H1 (cell line): Measurements from ENCODE around the gene PIP5K1C. TPM values are rescaled to one million over a fixed set of nuclear protein-coding genes. Genes with fewer than 3 reads are reported as not detected.

Experiments
- CTCF ChIA-PET: fragments of 300-600 bp; sonication (Branson Sonifier 250); formaldehyde crosslinking; loops from one replicate; lab custom pipeline; 2021; ENCODE audit not compliant: partially characterized antibody; lab: Charles Lee
- POLR2A ChIA-PET: fragments of 300-600 bp; sonication (Branson Sonifier 250); formaldehyde crosslinking; loops from one replicate; lab custom pipeline; 2021; ENCODE audit warnings: inconsistent platforms; ENCODE audit not compliant: partially characterized antibody; lab: Charles Lee
- DNase-seq, 2 experiments: peaks; one replicate each; pipeline versions ENCODE4 v3.0.0 to v3.0.0-alpha.2; 2010 to 2022; ENCODE audit warnings: low spot score in 2 of 2, low read depth in 1 of 2, mixed read lengths in 1 of 2
- FAIRE-seq: peaks from 2 replicates; lab custom pipeline; 2011; peaks lifted over from hg19 to GRCh38; lab: Jason Lieb, UNC
- H2AFZ ChIP-seq: 2 replicates; pipeline ENCODE4 v1.8.1; 2012; ENCODE audit warnings: low read length, inconsistent platforms
- H2AK5ac ChIP-seq: 2 replicates; pipeline ENCODE4 v1.6.1; 2013; ENCODE audit warnings: low read depth, low read length
- H2BK120ac ChIP-seq: replicated peaks from 2 replicates; pipeline ENCODE3; 2013; ENCODE audit warnings: low read depth, low read length, inconsistent platforms
- H2BK12ac ChIP-seq: 2 replicates; pipeline ENCODE4 v1.6.1; 2013; ENCODE audit warnings: low read depth, low read length
- H2BK15ac ChIP-seq: 2 replicates; pipeline ENCODE4 v1.6.1; 2013; ENCODE audit warnings: low read length
- H2BK20ac ChIP-seq: 2 replicates; pipeline ENCODE4 v1.6.1; 2013; ENCODE audit warnings: low read length
- H2BK5ac ChIP-seq: 2 replicates; pipeline ENCODE4 v1.6.1; 2013; ENCODE audit warnings: low read depth, low read length
- H3K14ac ChIP-seq: 2 replicates; pipeline ENCODE4 v1.6.1; 2013; ENCODE audit warnings: inconsistent platforms; ENCODE audit not compliant: insufficient read length
- H3K18ac ChIP-seq: 2 replicates; pipeline ENCODE4 v1.6.1; 2013; ENCODE audit warnings: low read length; ENCODE audit errors: extremely low read depth
- H3K23ac ChIP-seq: 2 replicates; pipeline ENCODE4 v1.6.1; 2013; ENCODE audit warnings: inconsistent platforms; ENCODE audit not compliant: insufficient read length
- H3K23me2 ChIP-seq: 2 replicates; pipeline ENCODE4 v1.6.1; 2013; ENCODE audit warnings: low read depth, low read length
- H3K27ac ChIP-seq: 2 replicates; pipeline ENCODE4 v1.6.1; 2011; ENCODE audit warnings: low read depth, low read length, inconsistent platforms
- H3K27me3 ChIP-seq, 4 experiments: replicated peaks in 1 of 4; 1 replicate in 1 of 4; 2 replicates in 3 of 4; pipeline versions ENCODE4 v1.6.1 to v1.8.1; 2011 to 2013; ENCODE audit warnings: low read length in 3 of 4, mild to moderate bottlenecking in 3 of 4, inconsistent platforms in 2 of 4, mixed read lengths in 2 of 4, moderate library complexity in 1 of 4; ENCODE audit not compliant: control insufficient read depth in 3 of 4, insufficient read depth in 3 of 4; ENCODE audit errors: extremely low read depth in 1 of 4
- H3K36me3 ChIP-seq, 4 experiments: 2 replicates each; pipeline versions ENCODE4 v1.6.1 to v1.8.1; 2011 to 2013; ENCODE audit warnings: mild to moderate bottlenecking in 4 of 4, low read length in 3 of 4, moderate library complexity in 2 of 4, control low read depth in 1 of 4, inconsistent platforms in 1 of 4; ENCODE audit not compliant: insufficient read depth in 4 of 4, control insufficient read depth in 2 of 4
- H3K4ac ChIP-seq: replicated peaks from 2 replicates; pipeline ENCODE3; 2013; ENCODE audit warnings: low read length, low read depth, mixed read lengths, inconsistent platforms; ENCODE audit not compliant: insufficient read length
- H3K4me1 ChIP-seq, 4 experiments: replicated peaks in 1 of 4; 1 replicate in 1 of 4; 2 replicates in 3 of 4; pipeline versions ENCODE4 v1.6.1 to v1.8.1; 2011 to 2013; ENCODE audit warnings: low read length in 3 of 4, inconsistent platforms in 2 of 4, mixed read lengths in 1 of 4; ENCODE audit not compliant: insufficient read depth in 4 of 4, control insufficient read depth in 3 of 4
- H3K4me2 ChIP-seq, 2 experiments: 2 replicates each; pipeline versions ENCODE4 v1.6.1 to v1.8.1; 2011 to 2013; ENCODE audit warnings: low read depth in 2 of 2, low read length in 2 of 2, control low read depth in 1 of 2, inconsistent platforms in 1 of 2, mild to moderate bottlenecking in 1 of 2; ENCODE audit not compliant: insufficient read depth in 1 of 2
- H3K4me3 ChIP-seq, 4 experiments: fragments of 200-600, 300-600 bp in 1 of 4; sonication (generic), shearing (Covaris generic), sonication (Bioruptor Twin) in 1 of 4; 2 replicates each; pipeline versions ENCODE4 v1.5.1 to v1.8.1; 2011 to 2016; ENCODE audit warnings: low read length in 4 of 4, low read depth in 3 of 4, control low read depth in 2 of 4, inconsistent platforms in 2 of 4, mild to moderate bottlenecking in 2 of 4, mixed read lengths in 1 of 4, moderate library complexity in 1 of 4; ENCODE audit not compliant: insufficient read depth in 2 of 4; ENCODE audit errors: extremely low read depth in 1 of 4
- H3K56ac ChIP-seq: replicated peaks from 2 replicates; pipeline ENCODE3; 2013; ENCODE audit warnings: low read depth, mild to moderate bottlenecking, mixed read lengths, low read length, inconsistent platforms; ENCODE audit not compliant: insufficient read length
- H3K79me1 ChIP-seq: 2 replicates; pipeline ENCODE4 v1.6.1; 2013; ENCODE audit warnings: low read depth, low read length, control low read depth
- H3K79me2 ChIP-seq, 2 experiments: 2 replicates each; pipeline versions ENCODE4 v1.6.1 to v1.8.1; 2012 to 2013; ENCODE audit warnings: low read length in 2 of 2, mild to moderate bottlenecking in 2 of 2, inconsistent platforms in 1 of 2; ENCODE audit not compliant: insufficient read depth in 2 of 2, control insufficient read depth in 1 of 2
- H3K9ac ChIP-seq, 4 experiments: replicated peaks in 1 of 4; 1 replicate in 1 of 4; 2 replicates in 3 of 4; pipeline versions ENCODE4 v1.6.1 to v1.8.1; 2011 to 2013; ENCODE audit warnings: low read depth in 3 of 4, low read length in 3 of 4, control low read depth in 2 of 4, mild to moderate bottlenecking in 2 of 4, moderate library complexity in 2 of 4, inconsistent platforms in 1 of 4; ENCODE audit errors: extremely low read depth in 1 of 4
- H3K9me3 ChIP-seq, 2 experiments: 2 replicates each; pipeline versions ENCODE4 v1.6.1 to v1.8.1; 2012 to 2013; ENCODE audit warnings: mild to moderate bottlenecking in 2 of 2, moderate library complexity in 2 of 2, control low read depth in 1 of 2, inconsistent platforms in 1 of 2, low read depth in 1 of 2, low read length in 1 of 2, mixed read lengths in 1 of 2; ENCODE audit not compliant: insufficient read depth in 2 of 2
- H4K20me1 ChIP-seq, 2 experiments: replicated peaks in 1 of 2; 2 replicates each; pipeline versions ENCODE3 to v1.8.1; 2011 to 2013; ENCODE audit warnings: inconsistent platforms in 2 of 2, low read length in 2 of 2, mild to moderate bottlenecking in 1 of 2; ENCODE audit not compliant: insufficient read depth in 2 of 2, control insufficient read depth in 1 of 2
- H4K5ac ChIP-seq: 2 replicates; pipeline ENCODE4 v1.6.1; 2013; ENCODE audit warnings: low read length, low read depth, mixed read lengths, inconsistent platforms; ENCODE audit not compliant: insufficient read length
- H4K8ac ChIP-seq: 2 replicates; pipeline ENCODE4 v1.8.0; 2013; ENCODE audit warnings: mild to moderate bottlenecking, moderate library complexity, low read length, inconsistent platforms; ENCODE audit not compliant: insufficient read depth; ENCODE audit errors: extremely low read depth
- H4K91ac ChIP-seq: replicated peaks from 2 replicates; pipeline ENCODE3; 2013; ENCODE audit warnings: low read length, mixed read lengths, inconsistent platforms; ENCODE audit not compliant: insufficient read length
- BACH1 ChIP-seq: IDR thresholded peaks from 2 replicates; pipeline ENCODE4 v1.6.1; 2012; ENCODE audit warnings: low read length, improper control_type of control experiment
- CBX5 ChIP-seq: fragments of 300-800, 300-1000 bp; sonication (generic); IDR thresholded peaks from 2 replicates; pipeline ENCODE4 v1.7.1; 2016; ENCODE audit warnings: antibody characterized with exemption, low read length, low read depth
- CTCF ChIP-seq, 3 experiments: IDR thresholded peaks; 1 replicate in 2 of 3; 2 replicates in 1 of 3; pipeline versions ENCODE4 v1.5.1 to v1.6.1; 2011; ENCODE audit warnings: low read length in 3 of 3, mild to moderate bottlenecking in 3 of 3, inconsistent platforms in 2 of 3, low read depth in 1 of 3, moderate library complexity in 1 of 3; ENCODE audit not compliant: insufficient read depth in 1 of 3; ENCODE audit errors: control extremely low read depth in 1 of 3
- RXRA ChIP-seq: IDR thresholded peaks from 2 replicates; pipeline ENCODE4 v1.6.1; 2011; ENCODE audit warnings: low read depth, mild to moderate bottlenecking, low read length, moderate library complexity; ENCODE audit not compliant: insufficient read depth
- SP2 ChIP-seq: IDR thresholded peaks from 2 replicates; pipeline ENCODE4 v1.6.1; 2012; ENCODE audit warnings: mild to moderate bottlenecking, low read length, inconsistent platforms
- ZNF274 ChIP-seq: IDR thresholded peaks from 2 replicates; pipeline ENCODE4 v1.7.0; 2012; ENCODE audit warnings: low read length, borderline replicate concordance; ENCODE audit errors: extremely low read depth
- WGBS, 2 experiments: shearing (Covaris generic) in 1 of 2; methylation state at CpG; one replicate each; pipeline versions ENCODE4 v1.1.6 to v1.1.7; 2013 to 2015; ENCODE audit warnings: low lambda C conversion rate in 2 of 2, mixed read lengths in 2 of 2, inconsistent platforms in 1 of 2, low coverage in 1 of 2, missing lambda C conversion rate in 1 of 2; ENCODE audit not compliant: insufficient replicate concordance in 2 of 2, insufficient coverage in 1 of 2, insufficient read length in 1 of 2; ENCODE audit errors: extremely low coverage in 1 of 2, missing lambda C conversion rate in 1 of 2; 5-methylcytosine and 5-hydroxymethylcytosine counted together
- polyA plus RNA-seq, 7 experiments: library from polyadenylated mRNA; depleted of rRNA in 3 of 7; stranded (reverse) in 5 of 7; unstranded in 2 of 7; fragments of >200 nt in 5 of 7; fragments of 200-250 nt in 2 of 7; gene quantifications; 1 replicate in 5 of 7; 2 replicates in 1 of 7; 4 replicates in 1 of 7; pipeline versions ENCODE4 v1.2.1 to v1.2.3, GENCODE V29; 2011 to 2013; ENCODE audit warnings: missing spikeins in 2 of 7, mixed read lengths in 2 of 7
- total RNA-seq: library from RNA; stranded (reverse); fragmentation: NEBNext Ultra II Directional; extraction: Animal tissue kit (Norgen Biotek cat#: 25700); gene quantifications from 2 replicates; pipeline ENCODE4 v1.2.1, GENCODE V29; 2021
- TF ChIP-seq, protein P1 (sequence below): IDR thresholded peaks from 2 replicates; pipeline ENCODE4 v1.6.1; 2012; ENCODE audit warnings: low read length, inconsistent platforms

Gene PIP5K1C
- total and polyA plus RNA-seq, 2 of the 8 experiments (the other 6 are each of a cell fraction or from before 2014, with no cell fraction given), result 10.6 to 32.9 TPM

DNA sequence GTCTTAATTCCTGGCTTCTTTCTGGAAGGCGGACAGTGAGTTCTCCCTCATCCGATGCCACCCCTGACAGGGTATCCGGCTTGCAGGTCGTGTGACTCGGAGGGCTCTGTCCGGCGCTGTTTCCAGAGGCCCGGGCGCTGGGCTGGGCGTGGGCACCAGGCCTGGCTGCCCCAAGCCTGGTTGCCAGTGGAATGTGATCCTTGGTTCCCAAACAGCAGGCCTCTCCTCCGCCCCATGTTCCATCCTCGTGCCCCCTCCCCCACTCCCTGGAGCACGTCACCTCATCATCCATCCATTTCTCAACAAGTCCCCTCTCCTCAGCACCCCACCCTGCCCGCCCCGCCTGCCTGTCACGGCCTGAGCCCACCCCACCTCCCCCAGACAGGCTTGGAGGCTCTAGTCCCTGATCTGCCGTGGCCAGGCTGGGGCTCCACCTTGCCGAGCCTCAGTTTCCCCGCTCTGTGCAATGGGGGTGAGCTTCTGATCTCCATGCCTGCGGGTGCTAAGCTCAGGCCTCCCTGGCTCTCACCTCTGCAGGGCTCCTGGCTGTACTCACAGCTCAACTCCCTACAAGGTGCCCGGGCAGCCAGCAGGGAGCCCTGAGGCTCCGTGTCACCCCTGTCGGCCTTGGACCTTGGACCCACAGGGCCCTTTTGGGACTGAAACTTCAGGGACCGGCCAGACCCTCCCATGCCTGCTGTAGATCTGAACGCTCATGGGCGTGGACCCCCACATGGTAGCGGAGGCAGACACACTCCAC is 95.9 kb downstream of the PIP5K1C start:
- peaks cover 0 to 3% of the 10 kb centered on the region in 2 experiments for H4K20me1 ChIP-seq
- no peak overlapping the region for H2BK5ac ChIP-seq
- H3K9ac ChIP-seq, result no peak overlapping the region
- H3K4ac ChIP-seq, result no peak overlapping the region
- no peak overlapping the region for H2BK20ac ChIP-seq
- no peaks in the 10 kb centered on the region for H3K36me3 ChIP-seq
- H3K18ac ChIP-seq, result no peak overlapping the region
- H4K5ac ChIP-seq, result no peak overlapping the region
- WGBS, 2 experiments, result 91% methylated on average over 20 of the region's 27 CpGs; no CpG with 5 or more reads in 1 of the 2 experiments
- no peak overlapping the region for H2BK12ac ChIP-seq
- no peaks in the 10 kb centered on the region for H3K9me3 ChIP-seq
- no peak overlapping the region; the same call in 1 of the 2 replicates for H2AK5ac ChIP-seq
- H3K79me1 ChIP-seq, result no peaks in the 10 kb centered on the region
- no peak overlapping the region for H3K23ac ChIP-seq
- no peak overlapping the region; the same call in 1 of the 2 replicates for H4K8ac ChIP-seq
- H3K27me3 ChIP-seq, result peaks cover 0 to 16% (median 13%) of the 10 kb centered on the region in 4 experiments; a peak in 5 of 7 replicates
- H3K79me2 ChIP-seq, result no peaks in the 10 kb centered on the region
- DNase-seq (no peak), FAIRE-seq (no peak)
- peaks cover 3 to 14% (median 12%) of the 10 kb centered on the region in 4 experiments for H3K4me1 ChIP-seq
- no peak overlapping the region for H2BK120ac ChIP-seq
- peaks cover 18% of the 10 kb centered on the region; the same call in 1 of the 2 replicates for H3K23me2 ChIP-seq
- H2BK15ac ChIP-seq, result no peak overlapping the region
- ChIA-PET CTCF (interaction anchor here (0.7 to 3.0 kb wide), 8 partner anchors 11 to 1814 kb away, joined by 3 to 10 read pairs (median 3); partner anchors contain the start of gene GIPC3), POLR2A (interaction anchor here (0.7 to 0.9 kb wide), 3 partner anchors 31 to 380 kb away, joined by 3 to 4 read pairs (median 3); no protein-coding TSS in a partner anchor)
- H3K27ac ChIP-seq, result no peak overlapping the region
- no peak overlapping the region for H4K91ac ChIP-seq
- H3K56ac ChIP-seq, result no peak overlapping the region
- H2AFZ ChIP-seq, result no peak overlapping the region
- no peak overlapping the region for H3K14ac ChIP-seq
- no peak overlapping the region for H3K4me2 ChIP-seq
- H3K4me3 ChIP-seq, result no peak overlapping the region
- no peak for TF ChIP-seq ZNF274
- no peak for TF ChIP-seq BACH1
- no peak for TF ChIP-seq SP2
- TF ChIP-seq, protein P1, sequence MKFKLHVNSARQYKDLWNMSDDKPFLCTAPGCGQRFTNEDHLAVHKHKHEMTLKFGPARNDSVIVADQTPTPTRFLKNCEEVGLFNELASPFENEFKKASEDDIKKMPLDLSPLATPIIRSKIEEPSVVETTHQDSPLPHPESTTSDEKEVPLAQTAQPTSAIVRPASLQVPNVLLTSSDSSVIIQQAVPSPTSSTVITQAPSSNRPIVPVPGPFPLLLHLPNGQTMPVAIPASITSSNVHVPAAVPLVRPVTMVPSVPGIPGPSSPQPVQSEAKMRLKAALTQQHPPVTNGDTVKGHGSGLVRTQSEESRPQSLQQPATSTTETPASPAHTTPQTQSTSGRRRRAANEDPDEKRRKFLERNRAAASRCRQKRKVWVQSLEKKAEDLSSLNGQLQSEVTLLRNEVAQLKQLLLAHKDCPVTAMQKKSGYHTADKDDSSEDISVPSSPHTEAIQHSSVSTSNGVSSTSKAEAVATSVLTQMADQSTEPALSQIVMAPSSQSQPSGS, result no peak
- TF ChIP-seq CTCF (IDR thresholded peaks at IDR 0.05; ENCODE audit: control extremely low read depth in 1 of 3, insufficient read depth in 1 of 3, low read depth in 1 of 3, low read length in 3 of 3), result no peak
- TF ChIP-seq CBX5, result no peak
- no peak for TF ChIP-seq RXRA
